ENCODE results near the gene CFLAR. TPM values are rescaled to one million over a fixed set of nuclear protein-coding genes. Genes with fewer than 3 reads are reported as not detected.
"Not testable (repeated sequence)": the region's sequence is repeated elsewhere in the genome, so short reads cannot be mapped to it uniquely, and the experiment has no call there.

Gene CFLAR
- total and polyA plus RNA-seq, 2 donors from 2014 or later, result 47.2 to 263 TPM

DNA sequence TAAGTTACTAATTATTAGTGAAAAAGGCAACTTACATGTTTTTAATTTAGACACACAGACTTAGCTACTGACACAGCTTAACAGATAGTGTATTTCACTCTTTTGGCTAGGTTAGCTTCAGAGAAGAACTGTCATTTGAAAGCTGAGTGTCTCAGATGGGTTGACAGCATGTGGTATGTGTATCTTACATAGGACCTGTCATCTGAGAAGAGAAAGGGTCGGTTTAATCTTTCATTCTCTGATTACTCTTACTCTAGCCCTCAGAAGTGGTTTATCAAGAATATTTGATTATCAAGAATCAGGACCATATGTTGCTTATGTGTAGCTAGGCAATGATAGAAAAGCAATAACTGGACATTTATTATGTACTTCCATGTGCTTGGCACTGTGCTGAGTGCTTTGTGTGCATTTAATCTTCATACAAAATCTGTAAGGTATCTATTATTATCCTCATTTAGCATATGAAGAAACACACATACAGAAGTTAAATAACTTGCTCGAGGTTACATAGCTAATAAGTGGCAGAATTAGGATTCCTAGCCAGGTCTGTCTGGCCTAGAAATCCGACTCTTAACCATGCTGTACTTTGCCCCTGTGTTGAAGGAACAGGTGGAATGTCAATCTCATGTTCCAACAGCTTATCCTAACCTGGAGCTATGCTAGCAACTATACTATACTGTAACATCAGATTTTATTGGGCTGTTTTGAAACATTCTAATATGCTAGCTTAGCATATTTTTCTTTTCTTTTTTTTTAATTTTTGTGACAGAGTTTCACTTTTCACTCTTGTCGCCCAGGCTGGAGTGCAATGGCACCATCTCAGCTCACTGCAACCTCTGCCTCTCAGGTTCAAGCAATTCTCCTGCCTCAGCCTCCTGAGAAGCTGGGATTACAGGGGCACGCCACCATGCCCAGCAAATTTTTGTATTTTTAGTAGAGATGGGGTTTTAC, 28.4 kb downstream of the CFLAR start:
- Histone ChIP-seq H3K27ac (ENCODE audit: low read depth in 2 of 2, low read length in 2 of 2) (peak overlapping the region; percentile 40 to 68), H3K27me3 (ENCODE audit: control insufficient read depth, insufficient read depth, low read length) (no peaks in the 10 kb centered on the region), H3K4me3 (ENCODE audit: low read length in 3 of 3) (no peak overlapping the region), H3K4me1 (ENCODE audit: control insufficient read depth in 2 of 3, insufficient read depth in 2 of 3, low read depth in 1 of 3, low read length in 3 of 3) (peaks cover 0 to 26% (median 0%) of the 10 kb centered on the region in 3 donors), H3K36me3 (ENCODE audit: control insufficient read depth in 2 of 3, insufficient read depth in 3 of 3, low read length in 3 of 3) (peaks cover 0 to 23% (median 9%) of the 10 kb centered on the region in 3 donors), H3K9me3 (ENCODE audit: control insufficient read depth in 2 of 3, insufficient read depth in 1 of 3, low read length in 3 of 3) (no peaks in the 10 kb centered on the region), H3K9ac (ENCODE audit: low read length in 3 of 3) (no peak overlapping the region)
- intact Hi-C loops (cut with DNase I), result no loop called here
- peak in 1 of 5 donors; percentile 43 for DNase-seq
- no peak for FAIRE-seq
- TF ChIP-seq, protein P1, sequence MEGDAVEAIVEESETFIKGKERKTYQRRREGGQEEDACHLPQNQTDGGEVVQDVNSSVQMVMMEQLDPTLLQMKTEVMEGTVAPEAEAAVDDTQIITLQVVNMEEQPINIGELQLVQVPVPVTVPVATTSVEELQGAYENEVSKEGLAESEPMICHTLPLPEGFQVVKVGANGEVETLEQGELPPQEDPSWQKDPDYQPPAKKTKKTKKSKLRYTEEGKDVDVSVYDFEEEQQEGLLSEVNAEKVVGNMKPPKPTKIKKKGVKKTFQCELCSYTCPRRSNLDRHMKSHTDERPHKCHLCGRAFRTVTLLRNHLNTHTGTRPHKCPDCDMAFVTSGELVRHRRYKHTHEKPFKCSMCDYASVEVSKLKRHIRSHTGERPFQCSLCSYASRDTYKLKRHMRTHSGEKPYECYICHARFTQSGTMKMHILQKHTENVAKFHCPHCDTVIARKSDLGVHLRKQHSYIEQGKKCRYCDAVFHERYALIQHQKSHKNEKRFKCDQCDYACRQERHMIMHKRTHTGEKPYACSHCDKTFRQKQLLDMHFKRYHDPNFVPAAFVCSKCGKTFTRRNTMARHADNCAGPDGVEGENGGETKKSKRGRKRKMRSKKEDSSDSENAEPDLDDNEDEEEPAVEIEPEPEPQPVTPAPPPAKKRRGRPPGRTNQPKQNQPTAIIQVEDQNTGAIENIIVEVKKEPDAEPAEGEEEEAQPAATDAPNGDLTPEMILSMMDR (IDR thresholded peaks at IDR 0.05; ENCODE audit: borderline replicate concordance, extremely low read depth, insufficient read depth), result no peak

DNA sequence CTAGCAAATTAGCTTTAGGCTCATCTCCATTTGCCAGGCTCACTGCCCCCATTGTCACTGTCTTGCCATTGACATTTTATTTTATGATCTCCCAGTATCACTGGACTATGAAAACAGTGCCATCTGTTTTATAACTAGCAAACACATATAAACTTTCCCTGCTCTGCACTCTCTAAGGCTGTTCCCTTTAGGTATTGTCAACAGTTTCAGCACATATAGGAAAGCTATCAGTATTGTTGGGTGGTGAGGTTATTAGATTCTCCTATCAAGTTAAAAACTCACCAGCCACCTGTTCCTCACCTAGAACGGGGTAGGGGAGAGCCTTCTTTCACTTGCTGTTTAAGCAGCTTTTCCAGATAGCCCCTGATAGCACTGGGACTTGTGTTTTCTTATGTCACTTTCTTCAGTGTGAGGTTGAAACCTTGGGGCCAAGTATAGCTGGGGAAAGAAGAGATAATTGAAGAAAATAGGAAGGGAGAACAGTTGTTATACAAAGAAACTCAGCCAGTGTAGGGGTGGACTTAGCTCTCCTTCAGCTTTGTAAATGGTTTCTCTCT, 32.5 kb downstream of the CFLAR start:
- no peak overlapping the region for H3K4me3 ChIP-seq (ENCODE audit: low read length in 3 of 3)
- FAIRE-seq, result no peak
- TF ChIP-seq, protein P1 (IDR thresholded peaks at IDR 0.05; ENCODE audit: borderline replicate concordance, extremely low read depth, insufficient read depth), result no peak
- H3K9me3 ChIP-seq (ENCODE audit: control insufficient read depth in 2 of 3, insufficient read depth in 1 of 3, low read length in 3 of 3), result no peaks in the 10 kb centered on the region
- intact Hi-C loops (cut with DNase I), result no loop called here
- no peaks in the 10 kb centered on the region for H3K27me3 ChIP-seq (ENCODE audit: control insufficient read depth, insufficient read depth, low read length)
- peaks cover 0 to 53% (median 9%) of the 10 kb centered on the region in 3 donors for H3K4me1 ChIP-seq (ENCODE audit: control insufficient read depth in 2 of 3, insufficient read depth in 2 of 3, low read depth in 1 of 3, low read length in 3 of 3)
- H3K27ac ChIP-seq (ENCODE audit: low read depth in 2 of 2, low read length in 2 of 2), result peak overlapping the region; percentile 71 to 78
- H3K36me3 ChIP-seq (ENCODE audit: control insufficient read depth in 2 of 3, insufficient read depth in 3 of 3, low read length in 3 of 3), result peaks cover 0 to 39% (median 22%) of the 10 kb centered on the region in 3 donors
- DNase-seq, result no peak
- H3K9ac ChIP-seq (ENCODE audit: low read length in 3 of 3), result peak overlapping the region in 1 of 3 donors; percentile 24

DNA sequence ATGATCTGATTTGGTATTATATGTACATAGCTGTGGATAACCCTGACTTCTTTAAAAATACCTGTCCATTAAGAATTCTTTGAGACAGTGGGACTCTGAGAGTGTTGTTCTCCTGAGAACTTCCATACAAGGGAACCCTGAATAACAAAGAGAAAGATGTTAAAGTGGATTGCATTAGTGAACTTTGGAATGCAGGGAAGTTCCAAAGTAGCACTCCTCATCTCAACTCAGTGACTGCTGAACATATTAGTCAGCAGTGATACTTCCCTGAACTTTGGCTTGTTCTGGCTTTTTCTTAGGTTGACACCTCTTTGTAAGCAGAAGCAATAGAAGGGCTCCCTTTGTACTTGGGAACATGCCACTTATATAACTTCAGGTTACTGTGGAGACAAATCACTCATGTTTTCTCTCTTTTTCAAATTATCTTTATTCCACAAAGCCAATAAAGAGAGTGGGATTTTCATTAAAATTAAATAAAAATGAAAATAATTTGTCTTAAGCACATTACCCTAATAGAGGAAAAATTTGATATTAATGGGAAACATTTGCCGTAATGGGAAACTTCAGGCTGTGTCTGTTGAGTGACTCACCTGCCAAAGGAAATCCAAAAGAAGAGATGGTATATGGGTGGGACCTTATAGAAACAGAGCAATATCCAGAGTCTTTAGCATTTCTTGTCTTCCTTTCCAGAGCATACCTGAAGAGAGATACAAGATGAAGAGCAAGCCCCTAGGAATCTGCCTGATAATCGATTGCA, 33.3 kb downstream of the CFLAR start:
- DNase-seq (peak in 1 of 5 donors; percentile 35), FAIRE-seq (peak; percentile 54)
- peak overlapping the region in 1 of 3 donors; percentile 22 for H3K9ac ChIP-seq (ENCODE audit: low read length in 3 of 3)
- no peaks in the 10 kb centered on the region for H3K27me3 ChIP-seq (ENCODE audit: control insufficient read depth, insufficient read depth, low read length)
- H3K36me3 ChIP-seq (ENCODE audit: control insufficient read depth in 2 of 3, insufficient read depth in 3 of 3, low read length in 3 of 3), result peaks cover 0 to 40% (median 23%) of the 10 kb centered on the region in 3 donors
- H3K4me3 ChIP-seq (ENCODE audit: low read length in 3 of 3), result no peak overlapping the region
- intact Hi-C loops (cut with DNase I), result no loop called here
- peaks cover 0 to 47% (median 9%) of the 10 kb centered on the region in 3 donors for H3K4me1 ChIP-seq (ENCODE audit: control insufficient read depth in 2 of 3, insufficient read depth in 2 of 3, low read depth in 1 of 3, low read length in 3 of 3)
- TF ChIP-seq, protein P1 (IDR thresholded peaks at IDR 0.05; ENCODE audit: borderline replicate concordance, extremely low read depth, insufficient read depth), result no peak
- no peaks in the 10 kb centered on the region for H3K9me3 ChIP-seq (ENCODE audit: control insufficient read depth in 2 of 3, insufficient read depth in 1 of 3, low read length in 3 of 3)
- H3K27ac ChIP-seq (ENCODE audit: low read depth in 2 of 2, low read length in 2 of 2), result peak overlapping the region; percentile 75 to 83

DNA sequence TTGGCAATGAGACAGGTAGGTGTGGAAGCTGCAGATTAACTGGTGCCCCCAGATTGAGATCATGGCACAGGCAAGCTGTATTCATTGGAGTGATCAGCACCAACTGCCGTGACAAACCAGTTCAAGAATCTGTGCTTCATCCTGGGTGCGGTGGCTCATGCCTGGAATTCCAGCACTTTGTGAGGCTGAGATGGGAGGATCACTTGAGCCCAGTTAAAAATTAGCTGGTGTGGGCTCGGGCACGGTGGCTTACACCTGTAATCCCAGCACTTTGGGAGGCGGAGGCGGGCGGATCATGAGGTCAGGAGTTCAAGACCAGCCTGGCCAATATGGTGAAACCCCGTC, 33.8 kb downstream of the CFLAR start:
- H3K27me3 ChIP-seq (ENCODE audit: control insufficient read depth, insufficient read depth, low read length); FAIRE-seq; intact Hi-C loops (cut with DNase I); H3K4me3 ChIP-seq (ENCODE audit: low read length in 3 of 3); H3K9me3 ChIP-seq (ENCODE audit: control insufficient read depth in 2 of 3, insufficient read depth in 1 of 3, low read length in 3 of 3); DNase-seq: not testable (repeated sequence)
- peak overlapping the region in 1 of 3 donors; percentile 22 for H3K9ac ChIP-seq (ENCODE audit: low read length in 3 of 3)
- peak overlapping the region; percentile 75 to 83 for H3K27ac ChIP-seq (ENCODE audit: low read depth in 2 of 2, low read length in 2 of 2)
- peaks cover 0 to 45% (median 9%) of the 10 kb centered on the region in 3 donors for H3K4me1 ChIP-seq (ENCODE audit: control insufficient read depth in 2 of 3, insufficient read depth in 2 of 3, low read depth in 1 of 3, low read length in 3 of 3)
- peaks cover 0 to 46% (median 24%) of the 10 kb centered on the region in 3 donors for H3K36me3 ChIP-seq (ENCODE audit: control insufficient read depth in 2 of 3, insufficient read depth in 3 of 3, low read length in 3 of 3)
